ENCODE measurements around the gene GABRE. TPM values are rescaled to one million over a fixed set of nuclear protein-coding genes. Genes with fewer than 3 reads are reported as not detected.

GABRE gene
- polyA plus RNA-seq, 2 of the 4 experiments (the other 2 are of a cell fraction) = 60.7 to 92.4 TPM

DNA sequence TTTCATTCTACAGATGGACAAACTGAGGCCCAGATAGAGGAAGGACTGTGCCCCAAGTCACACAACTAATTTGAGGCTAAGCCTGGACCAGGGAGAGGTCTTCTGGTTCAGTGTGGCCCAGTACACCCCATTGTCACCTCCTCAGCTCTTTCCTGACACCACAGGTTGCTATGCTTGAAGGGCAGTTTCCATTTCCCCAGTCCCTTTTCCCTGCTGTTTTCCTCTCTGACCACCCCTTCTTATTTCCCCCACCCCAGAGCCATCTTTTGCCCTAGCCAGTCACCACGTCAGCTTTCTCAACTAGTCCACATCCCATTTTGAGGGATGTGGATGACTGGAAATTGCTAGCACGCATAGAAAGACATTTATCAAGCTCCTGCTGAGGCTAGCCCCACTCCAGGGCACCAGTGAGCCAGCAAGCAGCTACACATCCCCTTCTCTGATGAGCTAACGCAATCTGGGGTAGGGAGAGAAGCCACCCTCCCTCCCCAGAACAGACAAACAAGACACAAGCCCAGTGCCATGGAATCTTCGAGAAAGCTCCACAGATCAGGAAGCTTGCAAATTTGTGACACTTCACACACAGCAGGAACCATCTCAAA, 1.3 kb downstream of the GABRE start:
- TF ChIP-seq, protein P1, sequence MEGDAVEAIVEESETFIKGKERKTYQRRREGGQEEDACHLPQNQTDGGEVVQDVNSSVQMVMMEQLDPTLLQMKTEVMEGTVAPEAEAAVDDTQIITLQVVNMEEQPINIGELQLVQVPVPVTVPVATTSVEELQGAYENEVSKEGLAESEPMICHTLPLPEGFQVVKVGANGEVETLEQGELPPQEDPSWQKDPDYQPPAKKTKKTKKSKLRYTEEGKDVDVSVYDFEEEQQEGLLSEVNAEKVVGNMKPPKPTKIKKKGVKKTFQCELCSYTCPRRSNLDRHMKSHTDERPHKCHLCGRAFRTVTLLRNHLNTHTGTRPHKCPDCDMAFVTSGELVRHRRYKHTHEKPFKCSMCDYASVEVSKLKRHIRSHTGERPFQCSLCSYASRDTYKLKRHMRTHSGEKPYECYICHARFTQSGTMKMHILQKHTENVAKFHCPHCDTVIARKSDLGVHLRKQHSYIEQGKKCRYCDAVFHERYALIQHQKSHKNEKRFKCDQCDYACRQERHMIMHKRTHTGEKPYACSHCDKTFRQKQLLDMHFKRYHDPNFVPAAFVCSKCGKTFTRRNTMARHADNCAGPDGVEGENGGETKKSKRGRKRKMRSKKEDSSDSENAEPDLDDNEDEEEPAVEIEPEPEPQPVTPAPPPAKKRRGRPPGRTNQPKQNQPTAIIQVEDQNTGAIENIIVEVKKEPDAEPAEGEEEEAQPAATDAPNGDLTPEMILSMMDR (IDR thresholded peaks at IDR 0.05) = no peak
- TF ChIP-seq, protein P2, sequence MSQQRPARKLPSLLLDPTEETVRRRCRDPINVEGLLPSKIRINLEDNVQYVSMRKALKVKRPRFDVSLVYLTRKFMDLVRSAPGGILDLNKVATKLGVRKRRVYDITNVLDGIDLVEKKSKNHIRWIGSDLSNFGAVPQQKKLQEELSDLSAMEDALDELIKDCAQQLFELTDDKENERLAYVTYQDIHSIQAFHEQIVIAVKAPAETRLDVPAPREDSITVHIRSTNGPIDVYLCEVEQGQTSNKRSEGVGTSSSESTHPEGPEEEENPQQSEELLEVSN (IDR thresholded peaks at IDR 0.05; ENCODE audit: borderline replicate concordance, low read depth) = 0 out of 2 replicates have a peak, but pooled peaks have one; percentile 7
- no peak for DNase-seq (ENCODE audit: low read depth in 1 of 2, low spot score in 1 of 2)
- FAIRE-seq = peak; percentile 89
- H3K4me2 ChIP-seq = peak overlapping the region; percentile 98
- H3K4me3 ChIP-seq = peak overlapping the region; percentile 76
- ATAC-seq = no peak; a peak in 1 of 6 replicates
- peak overlapping the region; percentile 96 to 97 for H3K27ac ChIP-seq
- WGBS (ENCODE audit: missing lambda C conversion rate) = 16% methylated on average over 3 of the region's 4 CpGs
- CTCF ChIA-PET = interaction anchor here (0.7 to 2.9 kb wide), 2 partner anchors 220 to 223 kb away, joined by 4 to 11 read pairs; no protein-coding TSS in a partner anchor
- POLR2A ChIA-PET = interaction anchor here (1.0 to 1.9 kb wide), 6 partner anchors 9 to 220 kb away, joined by 3 to 7 read pairs (median 4); no protein-coding TSS in a partner anchor
- H3K4me1 ChIP-seq = peaks cover 42% of the 10 kb centered on the region
- no peaks in the 10 kb centered on the region for H3K9me3 ChIP-seq

DNA sequence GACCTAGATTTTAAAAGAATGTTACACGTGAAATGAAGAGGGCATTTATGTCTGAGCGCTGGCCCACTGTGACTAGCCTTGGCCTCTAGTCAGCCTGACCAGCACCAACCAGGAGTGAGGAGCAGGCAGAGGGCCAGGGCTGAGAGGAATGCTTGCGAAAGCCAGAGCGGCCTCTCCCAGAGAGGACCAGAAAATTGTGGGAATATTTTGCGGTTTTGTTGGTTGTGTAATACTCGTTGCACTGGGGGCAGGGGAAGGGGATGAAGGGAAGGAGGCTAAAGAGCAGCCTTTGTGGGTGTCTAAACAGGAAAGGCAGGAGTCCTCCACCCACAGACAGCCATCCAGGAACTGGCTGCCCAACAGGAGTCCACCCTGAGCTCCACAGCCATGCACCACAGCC, 3.8 kb downstream of the GABRE start:
- Histone ChIP-seq H3K4me2 (peak overlapping the region; percentile 98), H3K4me1 (peaks cover 38% of the 10 kb centered on the region), H3K4me3 (peak overlapping the region; percentile 76), H3K9me3 (no peaks in the 10 kb centered on the region), H3K27ac (peak overlapping the region; percentile 96 to 97)
- ATAC-seq (peak; percentile 54 to 79), DNase-seq (ENCODE audit: low read depth in 1 of 2, low spot score in 1 of 2) (peak; percentile 63 to 80), FAIRE-seq (peak; percentile 95)
- 14% methylated on average over 6 of the region's 6 CpGs for WGBS (ENCODE audit: missing lambda C conversion rate)
- ChIA-PET POLR2A (no interaction called here), CTCF (no interaction called here)
- TF ChIP-seq, protein P3, sequence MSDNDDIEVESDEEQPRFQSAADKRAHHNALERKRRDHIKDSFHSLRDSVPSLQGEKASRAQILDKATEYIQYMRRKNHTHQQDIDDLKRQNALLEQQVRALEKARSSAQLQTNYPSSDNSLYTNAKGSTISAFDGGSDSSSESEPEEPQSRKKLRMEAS (IDR thresholded peaks at IDR 0.05) = peak; percentile 66
- TF ChIP-seq SMC3 (IDR thresholded peaks at IDR 0.05) (peak; percentile 59), MAZ (IDR thresholded peaks at IDR 0.05; ENCODE audit: borderline replicate concordance, low read depth, low read length) (no peak), KDM1A (IDR thresholded peaks at IDR 0.05; ENCODE audit: low read depth) (no peak), PHF8 (IDR thresholded peaks at IDR 0.05; ENCODE audit: borderline replicate concordance, low read depth) (no peak), CEBPB (IDR thresholded peaks at IDR 0.05) (peak; percentile 94 to 98), CHD4 (IDR thresholded peaks at IDR 0.05; ENCODE audit: borderline replicate concordance) (no peak), EP300 (IDR thresholded peaks at IDR 0.05) (peak; percentile 66 to 81; a peak in 3 of 5 replicates), RFX5 (IDR thresholded peaks at IDR 0.05) (no peak), CBX8 (IDR thresholded peaks at IDR 0.05) (no peak), FOSL2 (IDR thresholded peaks at IDR 0.05) (0 out of 2 replicates have a peak, but pooled peaks have one; percentile 34), FOSL2 (CRISPR knock-in tag; IDR thresholded peaks at IDR 0.05) (peak; percentile 23; the same call in 1 of the 2 replicates), GATA3 (IDR thresholded peaks at IDR 0.05; ENCODE audit: borderline replicate concordance) (peak; percentile 79), RAD21 (conservative IDR thresholded peaks at IDR 0.05 in 1 of 2, IDR thresholded peaks at IDR 0.05 in 1 of 2) (peak in 1 of 2 experiments; percentile 60; a peak in 3 of 5 replicates), JUN (IDR thresholded peaks at IDR 0.05) (peak; percentile 57 to 78; a peak in 3 of 5 replicates), JUNB (IDR thresholded peaks at IDR 0.05) (peak; percentile 51; the same call in 1 of the 2 replicates), CBX2 (IDR thresholded peaks at IDR 0.05; ENCODE audit: borderline replicate concordance, low read depth) (no peak)
- TF ChIP-seq, protein P4, sequence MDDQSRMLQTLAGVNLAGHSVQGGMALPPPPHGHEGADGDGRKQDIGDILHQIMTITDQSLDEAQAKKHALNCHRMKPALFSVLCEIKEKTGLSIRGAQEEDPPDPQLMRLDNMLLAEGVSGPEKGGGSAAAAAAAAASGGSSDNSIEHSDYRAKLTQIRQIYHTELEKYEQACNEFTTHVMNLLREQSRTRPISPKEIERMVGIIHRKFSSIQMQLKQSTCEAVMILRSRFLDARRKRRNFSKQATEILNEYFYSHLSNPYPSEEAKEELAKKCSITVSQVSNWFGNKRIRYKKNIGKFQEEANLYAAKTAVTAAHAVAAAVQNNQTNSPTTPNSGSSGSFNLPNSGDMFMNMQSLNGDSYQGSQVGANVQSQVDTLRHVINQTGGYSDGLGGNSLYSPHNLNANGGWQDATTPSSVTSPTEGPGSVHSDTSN (IDR thresholded peaks at IDR 0.05) = peak; percentile 26; the same call in 1 of the 2 replicates
- TF ChIP-seq, protein P5, sequence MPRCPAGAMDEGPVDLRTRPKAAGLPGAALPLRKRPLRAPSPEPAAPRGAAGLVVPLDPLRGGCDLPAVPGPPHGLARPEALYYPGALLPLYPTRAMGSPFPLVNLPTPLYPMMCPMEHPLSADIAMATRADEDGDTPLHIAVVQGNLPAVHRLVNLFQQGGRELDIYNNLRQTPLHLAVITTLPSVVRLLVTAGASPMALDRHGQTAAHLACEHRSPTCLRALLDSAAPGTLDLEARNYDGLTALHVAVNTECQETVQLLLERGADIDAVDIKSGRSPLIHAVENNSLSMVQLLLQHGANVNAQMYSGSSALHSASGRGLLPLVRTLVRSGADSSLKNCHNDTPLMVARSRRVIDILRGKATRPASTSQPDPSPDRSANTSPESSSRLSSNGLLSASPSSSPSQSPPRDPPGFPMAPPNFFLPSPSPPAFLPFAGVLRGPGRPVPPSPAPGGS (IDR thresholded peaks at IDR 0.05) = peak; percentile 70; the same call in 1 of the 3 replicates
- TF ChIP-seq, protein P6, sequence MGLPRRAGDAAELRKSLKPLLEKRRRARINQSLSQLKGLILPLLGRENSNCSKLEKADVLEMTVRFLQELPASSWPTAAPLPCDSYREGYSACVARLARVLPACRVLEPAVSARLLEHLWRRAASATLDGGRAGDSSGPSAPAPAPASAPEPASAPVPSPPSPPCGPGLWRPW (IDR thresholded peaks at IDR 0.05) = peak; percentile 64
